Neural progenitor cell (in vitro differentiated cells): ENCODE results near the gene KCNC4. TPM values are rescaled to one million over a fixed set of nuclear protein-coding genes. Genes with fewer than 3 reads are reported as not detected.

Experiments used
- DNase-seq: peaks from one replicate; pipeline ENCODE4 v3.0.0-alpha.2; 2016; ENCODE audit warnings: low spot score
- H2AFZ ChIP-seq: fragments of 200-600 bp; sonication (generic); replicated peaks from 2 replicates; pipeline ENCODE4 v1.6.1; 2016; ENCODE audit warnings: antibody characterized with exemption
- H3F3A ChIP-seq: fragments of 200-600 bp; sonication (generic); 2 replicates; pipeline ENCODE4 v1.6.1; 2016; ENCODE audit warnings: antibody characterized with exemption, low read depth
- H3K27ac ChIP-seq: fragments of 200-600 bp; sonication (generic); 2 replicates; pipeline ENCODE4 v1.5.1; 2016; ENCODE audit warnings: mild to moderate bottlenecking
- H3K27me3 ChIP-seq: fragments of 200-600 bp; sonication (generic); 2 replicates; pipeline ENCODE4 v1.6.1; 2016; ENCODE audit warnings: mild to moderate bottlenecking, moderate library complexity
- H3K36me3 ChIP-seq: fragments of 200-600 bp; sonication (generic); 2 replicates; pipeline ENCODE4 v1.5.1; 2016
- H3K4me1 ChIP-seq: fragments of 200-600 bp; sonication (generic); 2 replicates; pipeline ENCODE4 v1.6.1; 2016; ENCODE audit warnings: mixed run types
- H3K4me2 ChIP-seq: fragments of 200-600 bp; sonication (generic); 2 replicates; pipeline ENCODE4 v1.6.1; 2016
- H3K4me3 ChIP-seq: fragments of 200-600 bp; sonication (generic); 2 replicates; pipeline ENCODE4 v1.5.1; 2016
- H3K79me2 ChIP-seq: fragments of 200-600 bp; sonication (generic); 2 replicates; pipeline ENCODE4 v1.6.1; 2016; ENCODE audit warnings: low read depth
- H3K9ac ChIP-seq: fragments of 200-600 bp; sonication (generic); 2 replicates; pipeline ENCODE4 v1.6.1; 2016
- H3K9me3 ChIP-seq: fragments of 200-600 bp; sonication (generic); 2 replicates; pipeline ENCODE4 v1.5.1; 2016; ENCODE audit warnings: low read depth
- H4K20me1 ChIP-seq: fragments of 200-600 bp; sonication (generic); 2 replicates; pipeline ENCODE4 v1.6.1; 2016; ENCODE audit warnings: low read depth
- H3K27ac Mint-ChIP-seq: 3 replicates; pipeline ENCODE4 v1.8.0; 2021; ENCODE audit warnings: mixed read lengths
- H3K27me3 Mint-ChIP-seq: 2 replicates; pipeline ENCODE4 v1.8.0; 2022; ENCODE audit warnings: low read depth, mild to moderate bottlenecking, inconsistent platforms, moderate library complexity, mixed read lengths; ENCODE audit not compliant: insufficient read depth
- H3K36me3 Mint-ChIP-seq: 3 replicates; pipeline ENCODE4 v1.8.0; 2021; ENCODE audit warnings: mixed read lengths
- H3K4me1 Mint-ChIP-seq: 3 replicates; pipeline ENCODE4 v1.8.0; 2021; ENCODE audit warnings: mixed read lengths
- H3K4me3 Mint-ChIP-seq: 3 replicates; pipeline ENCODE4 v1.8.0; 2021; ENCODE audit warnings: mild to moderate bottlenecking, moderate library complexity, mixed read lengths
- H3K9me3 Mint-ChIP-seq: 3 replicates; pipeline ENCODE4 v1.8.0; 2020; ENCODE audit warnings: mixed read lengths
- EZH2 ChIP-seq: fragments of 200-600 bp; sonication (generic); IDR thresholded peaks from 2 replicates; pipeline ENCODE4 v1.6.1; 2017; ENCODE audit warnings: antibody characterized with exemption, mild to moderate bottlenecking, moderate library complexity
- EZH2phosphoT487 ChIP-seq: fragments of 200-600 bp; sonication (generic); IDR thresholded peaks from 2 replicates; pipeline ENCODE4 v1.6.1; 2017; ENCODE audit warnings: antibody characterized with exemption
- total RNA-seq: library from RNA; depleted of rRNA; stranded (reverse); fragments of >200 nt; gene quantifications from 2 replicates; pipeline ENCODE4 v1.2.3, GENCODE V29; 2015; ENCODE audit warnings: low replicate concordance
- TF ChIP-seq, protein P1 (sequence below): fragments of 200-600 bp; sonication (generic); IDR thresholded peaks from 2 replicates; pipeline ENCODE4 v1.5.1; 2017; ENCODE audit warnings: antibody characterized with exemption, mild to moderate bottlenecking

The KCNC4 gene
- total RNA-seq, 1 donor from 2014 or later: 1.3 TPM

DNA sequence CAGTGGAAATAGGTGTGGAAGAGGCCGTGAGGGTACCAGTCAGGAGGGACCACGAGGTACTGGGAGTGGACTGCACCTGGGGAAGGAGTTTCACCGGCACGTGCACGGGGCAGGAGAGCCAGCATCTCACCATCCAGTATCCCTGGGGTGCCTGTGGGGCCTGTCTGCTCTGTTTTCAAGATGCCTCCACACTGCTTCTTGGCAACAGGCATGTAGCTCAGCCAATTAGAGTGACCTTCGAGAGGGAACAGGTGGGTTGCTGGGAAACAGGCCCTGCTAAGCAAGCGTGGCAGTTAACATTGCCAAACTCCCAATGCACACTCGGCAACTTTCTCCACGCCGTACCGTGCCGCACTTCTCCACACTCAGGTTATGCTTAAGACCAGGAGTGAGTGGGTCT, 17.7 kb downstream of the KCNC4 start:
- H3K9ac ChIP-seq: no peak overlapping the region
- Mint-ChIP-seq H3K4me3 (no peak overlapping the region), H3K27me3 (peaks cover 3% of the 10 kb centered on the region), H3K27ac (no peak overlapping the region), H3K36me3 (no peaks in the 10 kb centered on the region), H3K4me1 (peaks cover 3% of the 10 kb centered on the region), H3K9me3 (no peaks in the 10 kb centered on the region)
- no peaks in the 10 kb centered on the region for H4K20me1 ChIP-seq
- no peaks in the 10 kb centered on the region for H3K4me1 ChIP-seq
- H3K36me3 ChIP-seq: no peaks in the 10 kb centered on the region
- H3K9me3 ChIP-seq: no peaks in the 10 kb centered on the region
- H3F3A ChIP-seq: no peaks in the 10 kb centered on the region
- TF ChIP-seq, protein P1, sequence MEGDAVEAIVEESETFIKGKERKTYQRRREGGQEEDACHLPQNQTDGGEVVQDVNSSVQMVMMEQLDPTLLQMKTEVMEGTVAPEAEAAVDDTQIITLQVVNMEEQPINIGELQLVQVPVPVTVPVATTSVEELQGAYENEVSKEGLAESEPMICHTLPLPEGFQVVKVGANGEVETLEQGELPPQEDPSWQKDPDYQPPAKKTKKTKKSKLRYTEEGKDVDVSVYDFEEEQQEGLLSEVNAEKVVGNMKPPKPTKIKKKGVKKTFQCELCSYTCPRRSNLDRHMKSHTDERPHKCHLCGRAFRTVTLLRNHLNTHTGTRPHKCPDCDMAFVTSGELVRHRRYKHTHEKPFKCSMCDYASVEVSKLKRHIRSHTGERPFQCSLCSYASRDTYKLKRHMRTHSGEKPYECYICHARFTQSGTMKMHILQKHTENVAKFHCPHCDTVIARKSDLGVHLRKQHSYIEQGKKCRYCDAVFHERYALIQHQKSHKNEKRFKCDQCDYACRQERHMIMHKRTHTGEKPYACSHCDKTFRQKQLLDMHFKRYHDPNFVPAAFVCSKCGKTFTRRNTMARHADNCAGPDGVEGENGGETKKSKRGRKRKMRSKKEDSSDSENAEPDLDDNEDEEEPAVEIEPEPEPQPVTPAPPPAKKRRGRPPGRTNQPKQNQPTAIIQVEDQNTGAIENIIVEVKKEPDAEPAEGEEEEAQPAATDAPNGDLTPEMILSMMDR: no peak
- TF ChIP-seq EZH2 (no peak), EZH2phosphoT487 (no peak)
- H3K79me2 ChIP-seq: no peaks in the 10 kb centered on the region
- H3K27me3 ChIP-seq: no peaks in the 10 kb centered on the region
- H3K4me2 ChIP-seq: no peak overlapping the region
- H3K27ac ChIP-seq: no peak overlapping the region
- no peak overlapping the region for H2AFZ ChIP-seq
- H3K4me3 ChIP-seq: no peak overlapping the region
- DNase-seq: no peak

DNA sequence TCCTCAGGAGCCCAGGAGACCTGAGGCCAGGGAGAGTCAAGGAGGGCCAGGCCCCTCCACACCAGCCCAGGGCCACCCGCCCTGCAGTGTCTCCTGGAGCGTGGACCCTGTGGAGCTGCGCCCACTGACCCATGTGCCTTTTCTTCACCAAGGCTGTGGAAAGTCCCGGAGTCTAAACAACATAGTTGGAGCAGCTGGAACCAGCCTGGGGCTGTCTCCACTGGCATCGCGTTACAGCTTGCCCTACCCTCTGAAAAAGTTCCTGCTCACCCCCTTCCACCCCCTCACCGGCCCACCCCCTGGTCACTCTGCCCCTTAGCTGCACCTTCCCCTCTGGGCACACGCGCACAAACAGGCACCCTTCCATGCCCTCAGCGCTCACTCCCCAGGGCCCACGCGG, 18.3 kb downstream of the KCNC4 start:
- no peaks in the 10 kb centered on the region for H3K79me2 ChIP-seq
- Mint-ChIP-seq H3K27ac (no peak overlapping the region), H3K36me3 (no peaks in the 10 kb centered on the region)

DNA sequence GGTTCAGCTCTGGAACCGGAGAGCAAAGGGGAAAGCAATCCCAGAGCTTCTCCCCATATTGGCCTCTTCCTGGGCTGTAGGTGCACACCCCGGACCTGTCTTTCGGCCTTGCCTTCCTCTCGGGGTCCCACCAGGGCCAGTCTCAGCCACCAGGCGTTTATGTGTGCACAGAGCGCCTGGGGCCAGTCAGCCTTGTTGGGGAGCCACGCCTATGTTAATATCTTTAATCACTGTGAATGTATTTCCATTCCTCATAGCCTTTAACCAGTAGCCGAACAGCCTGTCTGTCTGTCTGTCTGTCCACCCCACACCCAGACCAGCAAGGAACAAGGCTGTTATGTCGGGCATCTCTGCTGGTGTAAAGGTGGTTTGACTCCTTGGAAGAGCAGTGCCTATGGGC, 18.8 kb downstream of the KCNC4 start:
- H3K36me3 Mint-ChIP-seq: no peaks in the 10 kb centered on the region
- Histone ChIP-seq H2AFZ (no peak overlapping the region), H3K4me2 (no peak overlapping the region), H3K4me1 (peaks cover 8% of the 10 kb centered on the region), H3K9me3 (no peaks in the 10 kb centered on the region), H3K36me3 (no peaks in the 10 kb centered on the region), H3F3A (no peaks in the 10 kb centered on the region), H3K9ac (no peak overlapping the region), H3K4me3 (no peak overlapping the region), H3K27ac (no peak overlapping the region), H3K79me2 (no peaks in the 10 kb centered on the region), H3K27me3 (no peaks in the 10 kb centered on the region), H4K20me1 (no peaks in the 10 kb centered on the region)
- DNase-seq: no peak
- H3K9me3 Mint-ChIP-seq: no peaks in the 10 kb centered on the region
- H3K4me1 Mint-ChIP-seq: peaks cover 8% of the 10 kb centered on the region
- TF ChIP-seq EZH2: no peak
- TF ChIP-seq, protein P1: no peak
- TF ChIP-seq EZH2phosphoT487: no peak
- no peak overlapping the region for H3K4me3 Mint-ChIP-seq
- no peaks in the 10 kb centered on the region for H3K27me3 Mint-ChIP-seq
- no peak overlapping the region for H3K27ac Mint-ChIP-seq

More for the DNA sequence above, 18.3 kb downstream of the KCNC4 start:
- TF ChIP-seq, protein P1: no peak
- no peak for TF ChIP-seq EZH2phosphoT487
- no peak for TF ChIP-seq EZH2
- Mint-ChIP-seq H3K4me3 (no peak overlapping the region), H3K4me1 (peaks cover 7% of the 10 kb centered on the region), H3K27me3 (peaks cover 3% of the 10 kb centered on the region), H3K9me3 (no peaks in the 10 kb centered on the region)
- Histone ChIP-seq H3K27me3 (no peaks in the 10 kb centered on the region), H3K4me2 (no peak overlapping the region), H3K27ac (no peak overlapping the region), H3K36me3 (no peaks in the 10 kb centered on the region), H3K9me3 (no peaks in the 10 kb centered on the region), H3K4me1 (peaks cover 3% of the 10 kb centered on the region), H2AFZ (no peak overlapping the region), H3F3A (no peaks in the 10 kb centered on the region), H3K9ac (no peak overlapping the region), H4K20me1 (no peaks in the 10 kb centered on the region), H3K4me3 (no peak overlapping the region)
- DNase-seq: no peak
